SK-N-SH treated with all-trans-retinoic acid at 6 μM for 48 hours (cell line): Measurements from ENCODE around the gene AP1B1.

Source experiments
- ATAC-seq: fragments of 200-7000 bp; cut with Tn5 transposase; 3 replicates; pipeline ENCODE4 v1.9.1; 2020; ENCODE audit warnings: mild to moderate bottlenecking, moderate library complexity
- ARNTL ChIP-seq: fragments of 450-650 bp; formaldehyde crosslinking; IDR thresholded peaks from 2 replicates; pipeline ENCODE4 v1.5.0; 2020; ENCODE audit warnings: low read depth, mild to moderate bottlenecking, moderate library complexity, borderline replicate concordance
- CSDC2 ChIP-seq: fragments of 250-450 bp; sonication (Bioruptor Pico); IDR thresholded peaks from 2 replicates; pipeline ENCODE4 v1.5.0; 2020; ENCODE audit warnings: mild to moderate bottlenecking, moderate library complexity
- CSRNP3 ChIP-seq: fragments of 250-450 bp; sonication (Bioruptor Pico); IDR thresholded peaks from 2 replicates; pipeline ENCODE4 v1.5.1; 2021; ENCODE audit warnings: mild to moderate bottlenecking, moderate library complexity
- ESRRG ChIP-seq: fragments of 250-450 bp; sonication (Bioruptor Pico); IDR thresholded peaks from 2 replicates; pipeline ENCODE4 v1.6.1; 2021; ENCODE audit warnings: mild to moderate bottlenecking
- GLIS3 ChIP-seq: fragments of 250-450 bp; sonication (Bioruptor Pico); IDR thresholded peaks from 2 replicates; pipeline ENCODE4 v1.5.0; 2020; ENCODE audit warnings: mild to moderate bottlenecking, moderate library complexity
- ISL1 ChIP-seq: fragments of 250-450 bp; sonication (Bioruptor Pico); IDR thresholded peaks from 2 replicates; pipeline ENCODE4 v2.1.2; 2022; ENCODE audit warnings: mild to moderate bottlenecking, moderate library complexity
- OSR1 ChIP-seq: fragments of 250-450 bp; sonication (Bioruptor Pico); IDR thresholded peaks from 2 replicates; pipeline ENCODE4 v1.8.0; 2022; ENCODE audit warnings: moderate library complexity, mild to moderate bottlenecking, inconsistent platforms
- PATZ1 ChIP-seq: fragments of 250-450 bp; sonication (Bioruptor Pico); IDR thresholded peaks from 2 replicates; pipeline ENCODE4 v1.8.0; 2020; ENCODE audit warnings: mild to moderate bottlenecking, moderate library complexity, borderline replicate concordance
- POU6F1 ChIP-seq: fragments of 250-450 bp; sonication (Bioruptor Pico); IDR thresholded peaks from 2 replicates; pipeline ENCODE4 v1.8.0; 2021; ENCODE audit warnings: low read depth, mild to moderate bottlenecking, moderate library complexity, borderline replicate concordance
- PPARA ChIP-seq: fragments of 250-450 bp; sonication (Bioruptor Pico); IDR thresholded peaks from 2 replicates; pipeline ENCODE4 v1.5.0; 2020; ENCODE audit warnings: mild to moderate bottlenecking, borderline replicate concordance
- RARB ChIP-seq: fragments of 250-450 bp; sonication (Bioruptor Pico); IDR thresholded peaks from 2 replicates; pipeline ENCODE4 v1.8.0; 2021; ENCODE audit warnings: mild to moderate bottlenecking, moderate library complexity
- TCF4 ChIP-seq: fragments of 250-450 bp; sonication (Bioruptor Pico); IDR thresholded peaks from 2 replicates; pipeline ENCODE4 v1.8.0; 2021; ENCODE audit warnings: mild to moderate bottlenecking, moderate library complexity, borderline replicate concordance
- TOX ChIP-seq: fragments of 250-450 bp; sonication (Bioruptor Pico); IDR thresholded peaks from 2 replicates; pipeline ENCODE4 v1.8.0; 2021; ENCODE audit warnings: mild to moderate bottlenecking, moderate library complexity, borderline replicate concordance
- TSHZ2 ChIP-seq: fragments of 250-450 bp; sonication (Bioruptor Pico); IDR thresholded peaks from 2 replicates; pipeline ENCODE4 v1.5.0; 2020; ENCODE audit warnings: mild to moderate bottlenecking, moderate library complexity
- ZC3H10 ChIP-seq: fragments of 250-450 bp; sonication (Bioruptor Pico); IDR thresholded peaks from 2 replicates; pipeline ENCODE4 v1.5.1; 2021; ENCODE audit warnings: mild to moderate bottlenecking, moderate library complexity
- ZFP3 ChIP-seq: fragments of 250-450 bp; sonication (Bioruptor Pico); IDR thresholded peaks from 2 replicates; pipeline ENCODE4 v1.5.0; 2020; ENCODE audit warnings: mild to moderate bottlenecking, moderate library complexity
- ZNF565 ChIP-seq: fragments of 450-650 bp; formaldehyde crosslinking; conservative IDR thresholded peaks from 2 replicates; pipeline ENCODE4 v1.5.0; 2020; ENCODE audit warnings: low read depth, mild to moderate bottlenecking, moderate library complexity
- ZNF70 ChIP-seq: fragments of 450-650 bp; formaldehyde crosslinking; IDR thresholded peaks from 2 replicates; pipeline ENCODE4 v1.5.0; 2020; ENCODE audit warnings: mild to moderate bottlenecking, moderate library complexity
- ZNF8 ChIP-seq: fragments of 450-650 bp; formaldehyde crosslinking; IDR thresholded peaks from 2 replicates; pipeline ENCODE4 v1.5.0; 2020; ENCODE audit warnings: mild to moderate bottlenecking, moderate library complexity
- TF ChIP-seq, protein P1 (sequence below): fragments of 250-450 bp; sonication (Bioruptor Pico); IDR thresholded peaks from 2 replicates; pipeline ENCODE4 v1.5.1; 2020; ENCODE audit warnings: low read depth, mild to moderate bottlenecking, moderate library complexity

The AP1B1 gene

GRCh38 chr22:29385748-29386147 is 2.6 kb downstream of the AP1B1 start (continued):
- no peak for TF ChIP-seq ARNTL
- TF ChIP-seq, protein P1, sequence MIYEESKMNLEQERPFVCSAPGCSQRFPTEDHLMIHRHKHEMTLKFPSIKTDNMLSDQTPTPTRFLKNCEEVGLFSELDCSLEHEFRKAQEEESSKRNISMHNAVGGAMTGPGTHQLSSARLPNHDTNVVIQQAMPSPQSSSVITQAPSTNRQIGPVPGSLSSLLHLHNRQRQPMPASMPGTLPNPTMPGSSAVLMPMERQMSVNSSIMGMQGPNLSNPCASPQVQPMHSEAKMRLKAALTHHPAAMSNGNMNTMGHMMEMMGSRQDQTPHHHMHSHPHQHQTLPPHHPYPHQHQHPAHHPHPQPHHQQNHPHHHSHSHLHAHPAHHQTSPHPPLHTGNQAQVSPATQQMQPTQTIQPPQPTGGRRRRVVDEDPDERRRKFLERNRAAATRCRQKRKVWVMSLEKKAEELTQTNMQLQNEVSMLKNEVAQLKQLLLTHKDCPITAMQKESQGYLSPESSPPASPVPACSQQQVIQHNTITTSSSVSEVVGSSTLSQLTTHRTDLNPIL (CRISPR knock-in tag) = no peak
- TF ChIP-seq ZFP3 (CRISPR knock-in tag) = no peak
- no peak for TF ChIP-seq ISL1 (CRISPR knock-in tag)
- TF ChIP-seq ZNF8 (CRISPR knock-in tag) = no peak
- TF ChIP-seq, all 23 proteins: peak for 0

DNA sequence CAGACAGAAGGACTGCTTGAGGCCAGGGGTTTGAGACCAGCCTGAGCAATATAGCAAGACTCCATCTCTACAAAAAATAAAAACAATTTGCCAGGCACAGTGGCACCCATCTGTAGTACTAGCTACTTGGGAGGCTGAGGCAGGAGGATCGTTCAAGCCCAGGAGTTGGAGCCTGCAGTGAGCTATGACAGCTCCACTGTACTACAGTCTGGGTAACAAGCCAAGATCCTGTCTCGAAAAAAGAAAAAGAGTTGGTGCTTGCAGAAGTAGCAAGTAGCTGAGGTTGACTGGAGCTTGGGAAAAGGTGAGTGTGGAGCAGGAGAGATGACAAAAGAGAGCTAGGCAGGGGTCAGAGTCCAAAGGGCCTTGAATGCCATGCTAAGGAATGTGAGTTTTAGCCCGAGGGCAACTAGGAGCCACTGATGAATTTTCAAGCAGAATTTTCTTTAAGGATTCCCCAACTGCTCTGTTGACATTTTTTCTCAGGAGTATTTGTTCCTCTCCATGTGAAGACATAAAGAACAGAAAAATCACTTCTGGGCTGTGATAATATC is 3.1 kb downstream of the AP1B1 start:
- no peak for ATAC-seq
- no peak for TF ChIP-seq ZFP3 (CRISPR knock-in tag)
- TF ChIP-seq ZC3H10 = no peak
- no peak for TF ChIP-seq TCF4 (CRISPR knock-in tag)
- no peak for TF ChIP-seq PATZ1 (CRISPR knock-in tag)
- TF ChIP-seq ESRRG (CRISPR knock-in tag) = no peak
- TF ChIP-seq, protein P1 (CRISPR knock-in tag) = no peak
- no peak for TF ChIP-seq CSDC2 (CRISPR knock-in tag)

DNA sequence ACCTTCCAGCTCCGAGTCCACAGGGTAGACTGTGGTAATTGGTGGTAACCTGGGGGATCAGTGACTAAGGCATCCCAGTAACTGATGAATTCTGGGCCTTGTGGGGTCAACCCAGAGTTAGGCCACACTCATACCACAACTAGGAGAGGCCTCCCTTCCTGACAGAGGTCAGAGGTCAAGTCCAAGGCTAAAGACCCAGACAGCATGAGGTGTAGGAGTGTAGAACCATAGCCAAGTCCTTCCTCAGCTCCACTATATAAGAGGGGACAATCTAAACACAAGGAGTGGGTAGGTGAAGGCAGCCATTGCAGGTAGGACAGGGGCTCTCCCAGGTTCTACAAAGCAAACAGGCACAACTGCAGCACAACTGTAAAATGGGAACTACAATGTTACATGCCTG is 4.6 kb downstream of the AP1B1 start:
- TF ChIP-seq TCF4 (CRISPR knock-in tag) (no peak), OSR1 (CRISPR knock-in tag) (no peak), ZNF565 (CRISPR knock-in tag) (no peak), PATZ1 (CRISPR knock-in tag) (no peak), CSDC2 (CRISPR knock-in tag) (no peak), ZNF70 (CRISPR knock-in tag) (no peak), ZC3H10 (no peak), ISL1 (CRISPR knock-in tag) (no peak), ESRRG (CRISPR knock-in tag) (no peak), ZNF8 (CRISPR knock-in tag) (no peak), TSHZ2 (CRISPR knock-in tag) (no peak)
- ATAC-seq = no peak

- no peak for ATAC-seq
- no peak for TF ChIP-seq PPARA
- TF ChIP-seq POU6F1 = no peak
- TF ChIP-seq ZFP3 (CRISPR knock-in tag) = no peak
- no peak for TF ChIP-seq CSRNP3
- TF ChIP-seq, protein P1 (CRISPR knock-in tag) = no peak
- no peak for TF ChIP-seq TOX
- TF ChIP-seq TCF4 (CRISPR knock-in tag) = no peak
- TF ChIP-seq ISL1 (CRISPR knock-in tag) = no peak
- no peak for TF ChIP-seq RARB (CRISPR knock-in tag)
- no peak for TF ChIP-seq GLIS3
- no peak for TF ChIP-seq ESRRG (CRISPR knock-in tag)
- TF ChIP-seq CSDC2 (CRISPR knock-in tag) = no peak
Observed at GRCh38 chr22:29382580-29383302, 5.6 kb downstream of the AP1B1 start.
